ENCODE results near the gene TNS1. TPM values are rescaled to one million over a fixed set of nuclear protein-coding genes. Genes with fewer than 3 reads are reported as not detected.

Gene TNS1
- polyA plus RNA-seq, 3 donors, result 0.26 to 1.6 (median 1.5) TPM

DNA sequence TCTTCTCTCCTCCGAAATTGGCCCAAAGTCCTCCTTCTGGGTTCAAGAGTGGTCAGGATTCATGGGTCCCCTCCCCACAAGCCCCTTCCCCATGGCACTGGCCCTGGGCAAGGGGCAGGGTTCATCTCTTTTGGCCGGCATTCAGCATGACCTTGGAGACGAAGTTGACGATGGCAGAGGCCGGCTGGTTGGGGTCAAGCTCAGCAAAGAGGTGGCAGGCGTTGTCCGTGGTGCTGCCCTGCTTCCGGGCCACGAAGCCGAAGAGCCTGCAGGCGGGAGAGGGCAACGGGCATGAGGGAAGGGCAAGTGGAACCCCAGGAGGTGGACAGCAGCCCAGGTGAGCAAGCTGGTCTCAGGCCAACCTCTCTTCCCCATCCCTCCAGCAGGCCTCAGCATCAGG, 198.5 kb downstream of the TNS1 start:
- Mint-ChIP-seq H3K9me3 (peaks cover 0 to 3% (median 0%) of the 10 kb centered on the region in 7 donors), H3K36me3 (peaks cover 20% of the 10 kb centered on the region in 2 donors), H3K4me3 (no peak overlapping the region), H3K4me1 (peaks cover 6% of the 10 kb centered on the region), H3K27me3 (ENCODE audit: low read depth in 3 of 3) (peaks cover 1 to 8% (median 4%) of the 10 kb centered on the region in 3 donors), H3K27ac (peak overlapping the region in 2 of 7 donors; percentile 22 to 57)
- Histone ChIP-seq H3K4me3 (replicated peaks in 1 of 3; ENCODE audit: low read depth in 2 of 3, low read length in 3 of 3) (no peak overlapping the region), H3K9ac (ENCODE audit: insufficient read depth, low read length, poor library complexity, severe bottlenecking) (no peak overlapping the region), H4K20me1 (ENCODE audit: insufficient read depth, low read length) (no peaks in the 10 kb centered on the region), H3K27me3 (ENCODE audit: control insufficient read depth in 2 of 2, insufficient read depth in 2 of 2, low read length in 2 of 2) (no peaks in the 10 kb centered on the region), H3K79me2 (ENCODE audit: insufficient read depth, low read length) (no peaks in the 10 kb centered on the region), H3K4me2 (replicated peaks; ENCODE audit: extremely low read depth, low read length, poor library complexity, severe bottlenecking) (no peak overlapping the region), H3K9me3 (replicated peaks in 1 of 2; ENCODE audit: control insufficient read depth in 1 of 2, insufficient read depth in 1 of 2, low read length in 2 of 2) (no peaks in the 10 kb centered on the region), H2AFZ (ENCODE audit: insufficient read depth, low read depth, low read length, poor library complexity, severe bottlenecking) (no peak overlapping the region), H3K27ac (ENCODE audit: low read depth in 1 of 2, low read length in 2 of 2) (no peak overlapping the region), H3K4me1 (ENCODE audit: control insufficient read depth in 1 of 2, insufficient read depth in 2 of 2, low read length in 2 of 2) (peaks cover 5 to 7% of the 10 kb centered on the region in 2 donors), H3K36me3 (replicated peaks in 1 of 2; ENCODE audit: control insufficient read depth in 1 of 2, insufficient read depth in 2 of 2, low read length in 2 of 2) (peaks cover 4 to 11% of the 10 kb centered on the region in 2 donors)
- TF ChIP-seq, protein P1, sequence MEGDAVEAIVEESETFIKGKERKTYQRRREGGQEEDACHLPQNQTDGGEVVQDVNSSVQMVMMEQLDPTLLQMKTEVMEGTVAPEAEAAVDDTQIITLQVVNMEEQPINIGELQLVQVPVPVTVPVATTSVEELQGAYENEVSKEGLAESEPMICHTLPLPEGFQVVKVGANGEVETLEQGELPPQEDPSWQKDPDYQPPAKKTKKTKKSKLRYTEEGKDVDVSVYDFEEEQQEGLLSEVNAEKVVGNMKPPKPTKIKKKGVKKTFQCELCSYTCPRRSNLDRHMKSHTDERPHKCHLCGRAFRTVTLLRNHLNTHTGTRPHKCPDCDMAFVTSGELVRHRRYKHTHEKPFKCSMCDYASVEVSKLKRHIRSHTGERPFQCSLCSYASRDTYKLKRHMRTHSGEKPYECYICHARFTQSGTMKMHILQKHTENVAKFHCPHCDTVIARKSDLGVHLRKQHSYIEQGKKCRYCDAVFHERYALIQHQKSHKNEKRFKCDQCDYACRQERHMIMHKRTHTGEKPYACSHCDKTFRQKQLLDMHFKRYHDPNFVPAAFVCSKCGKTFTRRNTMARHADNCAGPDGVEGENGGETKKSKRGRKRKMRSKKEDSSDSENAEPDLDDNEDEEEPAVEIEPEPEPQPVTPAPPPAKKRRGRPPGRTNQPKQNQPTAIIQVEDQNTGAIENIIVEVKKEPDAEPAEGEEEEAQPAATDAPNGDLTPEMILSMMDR (IDR thresholded peaks at IDR 0.05), result no peak
- no peak for DNase-seq
- WGBS (ENCODE audit: insufficient coverage), result 93% methylated on average over 12 of the region's 12 CpGs
- intact Hi-C loops (cut with micrococcal nuclease), result no loop called here

GRCh38 chr2:217803653-217803960, 199.2 kb downstream of the TNS1 start:
- H3K9me3 Mint-ChIP-seq, result peaks cover 0 to 1% (median 0%) of the 10 kb centered on the region in 7 donors
- 100% methylated on average over 1 of the region's 3 CpGs for WGBS (ENCODE audit: insufficient coverage)
- Histone ChIP-seq H4K20me1 (ENCODE audit: insufficient read depth, low read length) (no peaks in the 10 kb centered on the region), H3K79me2 (ENCODE audit: insufficient read depth, low read length) (no peaks in the 10 kb centered on the region), H3K27ac (ENCODE audit: low read depth in 1 of 2, low read length in 2 of 2) (no peak overlapping the region), H3K36me3 (replicated peaks in 1 of 2; ENCODE audit: control insufficient read depth in 1 of 2, insufficient read depth in 2 of 2, low read length in 2 of 2) (peaks cover 1 to 5% of the 10 kb centered on the region in 2 donors), H3K9ac (ENCODE audit: insufficient read depth, low read length, poor library complexity, severe bottlenecking) (no peak overlapping the region), H3K27me3 (ENCODE audit: control insufficient read depth in 2 of 2, insufficient read depth in 2 of 2, low read length in 2 of 2) (no peaks in the 10 kb centered on the region), H2AFZ (ENCODE audit: insufficient read depth, low read depth, low read length, poor library complexity, severe bottlenecking) (no peak overlapping the region), H3K9me3 (replicated peaks in 1 of 2; ENCODE audit: control insufficient read depth in 1 of 2, insufficient read depth in 1 of 2, low read length in 2 of 2) (no peaks in the 10 kb centered on the region), H3K4me3 (replicated peaks in 1 of 3; ENCODE audit: low read depth in 2 of 3, low read length in 3 of 3) (no peak overlapping the region), H3K4me2 (replicated peaks; ENCODE audit: extremely low read depth, low read length, poor library complexity, severe bottlenecking) (no peak overlapping the region), H3K4me1 (ENCODE audit: control insufficient read depth in 1 of 2, insufficient read depth in 2 of 2, low read length in 2 of 2) (peaks cover 12 to 14% of the 10 kb centered on the region in 2 donors)
- intact Hi-C loops (cut with micrococcal nuclease), result no loop called here
- H3K27me3 Mint-ChIP-seq (ENCODE audit: low read depth in 3 of 3), result peaks cover 1 to 8% (median 4%) of the 10 kb centered on the region in 3 donors
- no peak overlapping the region for H3K4me3 Mint-ChIP-seq
- TF ChIP-seq, protein P1 (IDR thresholded peaks at IDR 0.05), result no peak
- peaks cover 13% of the 10 kb centered on the region for H3K4me1 Mint-ChIP-seq
- no peak overlapping the region for H3K27ac Mint-ChIP-seq
- H3K36me3 Mint-ChIP-seq, result peaks cover 13 to 17% of the 10 kb centered on the region in 2 donors
- no peak for DNase-seq

All from CD14-positive monocyte (primary cell).